Caco-2 (cell line): ENCODE results near the gene APBB1IP. TPM values are rescaled to one million over a fixed set of nuclear protein-coding genes. Genes with fewer than 3 reads are reported as not detected.

Source experiments
- BruUV-seq: library from RNA; stranded (reverse); fragments of 400-500 nt; replicated peaks from 2 replicates; lab custom pipeline; 2021; lab: Mats Ljungman, UMichigan
- CTCF ChIA-PET: fragments of 300-600 bp; sonication (Branson Sonifier 250); formaldehyde crosslinking; loops from one replicate; lab custom pipeline; 2022; ENCODE audit warnings: antibody characterized with exemption; lab: Charles Lee
- POLR2A ChIA-PET: fragments of 300-600 bp; sonication (Branson Sonifier 250); formaldehyde crosslinking; loops from one replicate; lab custom pipeline; 2022; ENCODE audit warnings: antibody characterized with exemption; lab: Charles Lee
- DNase-seq, 2 experiments: peaks; one replicate each; pipeline versions ENCODE4 v3.0.0 to v3.0.0-alpha.2; 2020 to 2022
- H3K27me3 ChIP-seq: replicated peaks from 2 replicates; pipeline ENCODE4 v1.6.0; 2011; ENCODE audit warnings: low read length; ENCODE audit not compliant: control insufficient read depth, insufficient read depth
- H3K36me3 ChIP-seq: 2 replicates; pipeline ENCODE4 v1.5.1; 2011; ENCODE audit warnings: low read length; ENCODE audit not compliant: control insufficient read depth, insufficient read depth
- H3K4me1 ChIP-seq: fragments of 250-450 bp; sonication (Bioruptor Pico); 2 replicates; pipeline ENCODE4 v1.5.1; 2020; ENCODE audit warnings: mild to moderate bottlenecking
- H3K4me3 ChIP-seq: 2 replicates; pipeline ENCODE4 v1.5.1; 2011; ENCODE audit warnings: low read depth, mild to moderate bottlenecking, control low read depth, low read length
- H3K9me3 ChIP-seq: fragments of 250-450 bp; sonication (Bioruptor Pico); 2 replicates; pipeline ENCODE4 v1.5.1; 2020; ENCODE audit warnings: mild to moderate bottlenecking, moderate library complexity
- H3K27ac Mint-ChIP-seq: one replicate; pipeline ENCODE4 v1.8.0; 2022; ENCODE audit warnings: mixed read lengths; ENCODE audit not compliant: unreplicated experiment
- H3K27me3 Mint-ChIP-seq: one replicate; pipeline ENCODE4 v1.8.0; 2022; ENCODE audit warnings: mixed read lengths; ENCODE audit not compliant: insufficient read depth, unreplicated experiment
- H3K36me3 Mint-ChIP-seq: one replicate; pipeline ENCODE4 v1.8.0; 2022; ENCODE audit warnings: mild to moderate bottlenecking, mixed read lengths; ENCODE audit not compliant: insufficient read depth, unreplicated experiment
- H3K4me1 Mint-ChIP-seq: one replicate; pipeline ENCODE4 v1.8.0; 2022; ENCODE audit warnings: low read depth, mixed read lengths; ENCODE audit not compliant: unreplicated experiment
- H3K4me3 Mint-ChIP-seq: one replicate; pipeline ENCODE4 v1.8.0; 2022; ENCODE audit warnings: mild to moderate bottlenecking, moderate library complexity, mixed read lengths; ENCODE audit not compliant: unreplicated experiment
- H3K9me3 Mint-ChIP-seq: one replicate; pipeline ENCODE4 v1.8.0; 2022; ENCODE audit warnings: mixed read lengths; ENCODE audit not compliant: unreplicated experiment
- CTCF ChIP-seq, 2 experiments: fragments of 200-600 bp in 1 of 2; IDR thresholded peaks; 1 replicate in 1 of 2; 2 replicates in 1 of 2; pipeline versions ENCODE4 v1.5.1 to v1.8.0; 2011 to 2022; ENCODE audit warnings: antibody characterized with exemption in 1 of 2, control low read depth in 1 of 2, inconsistent platforms in 1 of 2, low read depth in 1 of 2, low read length in 1 of 2, mild to moderate bottlenecking in 1 of 2, moderate library complexity in 1 of 2; ENCODE audit not compliant: insufficient read depth in 1 of 2, severe bottlenecking in 1 of 2, unreplicated experiment in 1 of 2
- intact Hi-C: fragments of 100-400 bp; cut with micrococcal nuclease; formaldehyde crosslinking; loops from one replicate; pipeline ENCODE4 v1.10.0; 2022; ENCODE audit not compliant: unreplicated experiment
- total RNA-seq: library from RNA; stranded (reverse); gene quantifications from 2 replicates; pipeline ENCODE4 v1.2.3, GENCODE V29; 2022

APBB1IP gene
- total RNA-seq, 1 experiment from 2014 or later = 0.14 TPM

GRCh38 chr10:26555719-26556368 is 117.7 kb downstream of the APBB1IP start:
- peaks cover 12% of the 10 kb centered on the region for H3K9me3 Mint-ChIP-seq
- CTCF ChIA-PET = interaction anchor here (0.6 to 2.6 kb wide), 8 partner anchors 39 to 1529 kb away, joined by 3 to 15 read pairs (median 4); no protein-coding TSS in a partner anchor

GRCh38 chr10:26556748-26557640 is 118.9 kb downstream of the APBB1IP start:
- DNase-seq = peak in 1 of 2 experiments; percentile 73
- peaks cover 9% of the 10 kb centered on the region for H3K9me3 Mint-ChIP-seq
- intact Hi-C loops = loop anchor here (1.0 to 5.0 kb wide), 7 partner anchors 40 to 831 kb away; no protein-coding TSS in a partner anchor
- BruUV-seq = no TSS peak
- peak; percentile 96 to 99 for TF ChIP-seq CTCF (IDR thresholded peaks at IDR 0.05; ENCODE audit: insufficient read depth in 1 of 2, low read depth in 1 of 2, low read length in 1 of 2, severe bottlenecking in 1 of 2, unreplicated experiment in 1 of 2)
- no peaks in the 10 kb centered on the region for H3K9me3 ChIP-seq
- POLR2A ChIA-PET = no interaction called here
- no peaks in the 10 kb centered on the region for H3K27me3 ChIP-seq
- H3K36me3 Mint-ChIP-seq = no peaks in the 10 kb centered on the region
- H3K36me3 ChIP-seq = no peaks in the 10 kb centered on the region
- H3K4me1 Mint-ChIP-seq = peaks cover 13% of the 10 kb centered on the region
- CTCF ChIA-PET = interaction anchor here (0.6 to 2.6 kb wide), 8 partner anchors 41 to 687 kb away, joined by 3 to 15 read pairs (median 4); no protein-coding TSS in a partner anchor
- no peak overlapping the region for H3K27ac Mint-ChIP-seq
- H3K27me3 Mint-ChIP-seq = no peaks in the 10 kb centered on the region
- no peak overlapping the region for H3K4me3 ChIP-seq
- no peak overlapping the region for H3K4me3 Mint-ChIP-seq
- peaks cover 17% of the 10 kb centered on the region for H3K4me1 ChIP-seq

More at GRCh38 chr10:26555719-26556368, 117.7 kb downstream of the APBB1IP start:
- no peak overlapping the region for H3K4me3 Mint-ChIP-seq
- TF ChIP-seq CTCF (IDR thresholded peaks at IDR 0.05; ENCODE audit: insufficient read depth in 1 of 2, low read depth in 1 of 2, low read length in 1 of 2, severe bottlenecking in 1 of 2, unreplicated experiment in 1 of 2) = no peak
- Histone ChIP-seq H3K9me3 (no peaks in the 10 kb centered on the region), H3K36me3 (no peaks in the 10 kb centered on the region), H3K4me3 (no peak overlapping the region), H3K4me1 (peaks cover 17% of the 10 kb centered on the region), H3K27me3 (no peaks in the 10 kb centered on the region)
- peak overlapping the region; percentile 39 for H3K27ac Mint-ChIP-seq
- intact Hi-C loops = loop anchor here (1.0 to 5.0 kb wide), 3 partner anchors 179 to 326 kb away; no protein-coding TSS in a partner anchor
- peaks cover 13% of the 10 kb centered on the region for H3K4me1 Mint-ChIP-seq
- POLR2A ChIA-PET = no interaction called here
- H3K36me3 Mint-ChIP-seq = peaks cover under 1% of the 10 kb centered on the region
- BruUV-seq = no TSS peak
- H3K27me3 Mint-ChIP-seq = no peaks in the 10 kb centered on the region
- DNase-seq = peak; percentile 52 to 75

- no peaks in the 10 kb centered on the region for H3K27me3 ChIP-seq
- POLR2A ChIA-PET = no interaction called here
- BruUV-seq = no TSS peak
These were observed 119.5 kb downstream of the APBB1IP start for GRCh38 chr10:26557641-26558014.

More at GRCh38 chr10:26557641-26558014, 119.5 kb downstream of the APBB1IP start:
- H3K36me3 ChIP-seq = no peaks in the 10 kb centered on the region
- Mint-ChIP-seq H3K4me1 (peaks cover 13% of the 10 kb centered on the region), H3K27me3 (no peaks in the 10 kb centered on the region), H3K4me3 (no peak overlapping the region), H3K36me3 (no peaks in the 10 kb centered on the region), H3K9me3 (peaks cover 9% of the 10 kb centered on the region), H3K27ac (no peak overlapping the region)
- H3K4me3 ChIP-seq = no peak overlapping the region
- H3K4me1 ChIP-seq = peaks cover 17% of the 10 kb centered on the region
- H3K9me3 ChIP-seq = no peaks in the 10 kb centered on the region
- DNase-seq = no peak
- CTCF ChIA-PET = interaction anchor here (0.6 to 1.4 kb wide), 3 partner anchors 220 to 688 kb away, joined by 3 to 7 read pairs (median 3); no protein-coding TSS in a partner anchor
- TF ChIP-seq CTCF (IDR thresholded peaks at IDR 0.05; ENCODE audit: insufficient read depth in 1 of 2, low read depth in 1 of 2, low read length in 1 of 2, severe bottlenecking in 1 of 2, unreplicated experiment in 1 of 2) = no peak
- intact Hi-C loops = loop anchor here (1.0 to 5.0 kb wide), 6 partner anchors 40 to 831 kb away; no protein-coding TSS in a partner anchor
